Measurements from ENCODE around the gene PYHIN1.
A peak's percentile ranks its signal among the peaks of the same experiment; 100 is the strongest.

PYHIN1 gene

GRCh38 chr1:159014003-159014571 lies 82.7 kb downstream of the PYHIN1 start:
- peak overlapping the region; percentile 78 for H3K4me3 ChIP-seq (ENCODE audit: low read length)
- TF ChIP-seq ZNF274 (IDR thresholded peaks at IDR 0.05; ENCODE audit: low read depth, low read length) = no peak

- TF ChIP-seq ZNF274 (IDR thresholded peaks at IDR 0.05; ENCODE audit: low read depth, low read length) = no peak
- peak overlapping the region; percentile 64; the same call in 1 of the 2 replicates for H3K4me3 ChIP-seq (ENCODE audit: low read length)
Measured at GRCh38 chr1:159014851-159015250, 83.5 kb downstream of the PYHIN1 start.

- H3K4me3 ChIP-seq (ENCODE audit: low read length) = peak overlapping the region; percentile 19; the same call in 1 of the 2 replicates
- no peak for TF ChIP-seq ZNF274 (IDR thresholded peaks at IDR 0.05; ENCODE audit: low read depth, low read length)
Measured at GRCh38 chr1:159015440-159015909, 84.1 kb downstream of the PYHIN1 start.

GRCh38 chr1:159023723-159024122 lies 92.4 kb downstream of the PYHIN1 start:
- TF ChIP-seq ZNF274 (IDR thresholded peaks at IDR 0.05; ENCODE audit: low read depth, low read length) = no peak
- H3K4me3 ChIP-seq (ENCODE audit: low read length) = no peak overlapping the region

GRCh38 chr1:159025043-159025442 lies 93.7 kb downstream of the PYHIN1 start:
- no peak for TF ChIP-seq ZNF274 (IDR thresholded peaks at IDR 0.05; ENCODE audit: low read depth, low read length)
- H3K4me3 ChIP-seq (ENCODE audit: low read length) = no peak overlapping the region
